T-helper 1 cell treated with Interleukin-12 subunit alpha and Interleukin-12 subunit beta and Interleukin-4 antibody, amounts not matched to agents 30 ng/mL and 1 ng/mL, for 36 hours (primary cell): Measurements from ENCODE around the gene CORO2A. TPM values are rescaled to one million over a fixed set of nuclear protein-coding genes. Genes with fewer than 3 reads are reported as not detected.
"Not testable (repeated sequence)": the region's sequence is repeated elsewhere in the genome, so short reads cannot be mapped to it uniquely, and the experiment has no call there.

Experiments used
- intact Hi-C: fragments of 100-400 bp; cut with micrococcal nuclease; formaldehyde crosslinking; loops from one replicate; pipeline ENCODE4 v1.15.1; 2024
- total RNA-seq: library from RNA; stranded (reverse); gene quantifications from 2 replicates; pipeline ENCODE4 v1.2.3, GENCODE V29; 2022

Gene CORO2A
- total RNA-seq, 1 donor from 2014 or later: 3.9 TPM

DNA sequence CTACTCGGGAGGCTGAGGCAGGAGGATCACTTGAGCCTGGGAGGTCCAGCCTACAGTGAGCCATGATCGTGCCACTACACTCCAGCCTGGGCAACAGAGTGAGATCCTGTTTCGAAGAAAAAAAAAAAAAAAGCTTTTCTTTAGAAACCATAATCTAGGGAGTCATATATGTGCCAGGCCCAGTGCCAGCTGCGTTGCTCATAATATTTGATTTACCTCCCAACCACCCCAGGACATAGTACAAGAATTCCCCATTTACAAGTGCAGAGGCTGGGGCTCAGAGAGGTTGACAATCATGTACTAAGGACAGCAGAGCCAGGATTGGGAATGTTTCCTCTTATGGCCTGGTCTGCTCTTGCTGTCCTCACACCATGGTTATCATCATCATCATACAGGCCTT is 48.4 kb downstream of the CORO2A start:
- intact Hi-C loops: no loop called here

DNA sequence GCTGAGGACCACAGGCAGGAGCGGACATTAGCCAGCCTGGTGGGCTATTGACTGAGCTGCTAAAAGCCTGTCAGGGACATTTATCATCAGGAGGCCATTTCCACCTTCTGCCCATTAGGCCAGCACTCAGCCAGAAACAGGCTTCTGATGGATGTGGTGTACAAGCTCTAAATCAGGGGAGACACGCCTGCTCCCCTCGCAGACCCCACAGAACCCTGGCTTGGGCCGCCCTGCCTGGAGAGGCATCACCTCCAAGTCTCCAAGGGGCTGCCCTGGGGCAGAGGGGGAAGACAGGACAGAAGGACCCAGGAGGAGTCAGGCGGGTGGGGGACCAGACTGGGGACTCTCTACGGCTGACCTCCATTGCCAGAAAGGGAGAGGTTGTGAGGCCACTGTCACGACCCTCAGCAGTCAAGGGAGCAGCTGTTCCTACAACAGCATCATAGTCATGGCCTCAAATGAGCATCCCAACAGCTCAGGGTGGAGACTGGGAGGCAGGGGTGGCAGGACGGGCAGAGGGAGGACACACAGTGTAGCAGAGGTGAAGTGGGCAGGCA is 49.4 kb downstream of the CORO2A start:
- intact Hi-C loops: no loop called here

DNA sequence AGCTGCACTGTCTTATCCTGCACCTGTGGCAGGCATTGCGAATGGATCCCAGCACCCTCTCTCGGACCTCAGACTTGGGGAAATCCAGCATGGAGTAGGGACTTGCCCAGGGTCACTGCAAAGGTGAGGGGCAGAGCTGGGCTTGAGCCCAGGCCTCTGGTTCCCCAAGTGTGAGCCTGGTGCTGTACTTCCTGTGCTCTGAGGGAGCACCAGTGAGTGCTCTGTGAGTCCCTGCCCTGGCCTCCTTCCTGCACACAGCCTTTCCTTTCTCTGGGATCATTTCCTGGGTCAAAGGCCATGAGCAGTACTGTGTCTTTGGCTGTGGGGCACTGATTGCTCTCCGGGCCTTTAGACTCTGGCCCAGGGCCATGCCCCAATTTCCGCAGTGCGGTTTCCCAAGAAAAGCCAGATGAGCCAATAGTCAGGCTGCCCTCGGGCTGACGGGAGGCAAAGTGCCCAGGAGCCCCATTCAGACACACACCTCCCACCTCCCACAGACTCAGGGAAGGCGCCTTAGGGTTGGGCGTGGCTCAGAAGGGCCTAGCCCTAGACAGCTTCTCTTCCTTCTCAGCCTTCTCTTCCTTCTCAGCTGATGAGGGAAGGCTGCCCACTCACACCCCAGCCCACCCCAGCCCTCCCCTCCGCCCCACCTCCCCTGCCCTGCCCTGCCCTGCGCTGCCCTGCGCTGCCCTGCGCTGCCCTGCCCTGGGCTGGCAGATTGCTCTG is 50.1 kb downstream of the CORO2A start:
- intact Hi-C loops: no loop called here

DNA sequence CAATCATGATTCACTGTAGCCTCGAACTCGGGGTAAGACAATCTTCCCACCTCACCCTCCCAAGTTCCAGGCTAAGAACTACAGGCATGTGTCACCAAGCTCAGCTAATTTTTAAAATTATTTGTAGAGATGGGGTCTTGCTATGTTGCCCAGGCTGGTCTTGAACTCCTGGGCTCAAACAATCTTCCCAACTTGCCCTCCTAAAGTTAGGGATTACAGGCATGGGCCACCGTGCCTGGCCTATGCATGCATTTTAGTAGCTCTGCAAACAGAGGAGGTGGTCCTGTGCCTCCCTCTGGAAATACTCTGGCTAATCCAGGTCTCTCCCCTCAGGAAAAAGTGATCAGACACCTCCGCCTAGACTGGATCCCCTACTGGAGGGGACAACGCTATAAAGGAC is 51.9 kb downstream of the CORO2A start:
- intact Hi-C loops: no loop called here

DNA sequence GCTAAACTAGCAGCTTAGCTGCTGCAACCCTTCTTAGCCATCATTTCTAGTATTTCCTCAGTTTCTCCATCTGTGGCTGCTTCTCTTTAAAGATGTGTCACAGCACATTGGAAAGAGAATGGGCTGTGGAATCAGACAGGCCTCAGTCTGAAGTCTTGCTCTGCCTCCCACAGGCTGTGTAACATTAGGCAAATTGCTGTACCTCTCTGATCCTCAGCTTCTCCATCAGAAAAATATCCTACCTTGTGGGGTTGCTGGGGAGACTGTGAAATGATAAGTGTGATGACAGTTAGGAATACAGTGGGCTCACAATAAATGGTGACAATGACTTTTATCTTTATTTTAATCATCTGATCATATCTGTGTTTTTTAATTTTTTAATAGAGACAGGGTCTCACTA is 55.9 kb downstream of the CORO2A start:
- intact Hi-C loops: no loop called here

DNA sequence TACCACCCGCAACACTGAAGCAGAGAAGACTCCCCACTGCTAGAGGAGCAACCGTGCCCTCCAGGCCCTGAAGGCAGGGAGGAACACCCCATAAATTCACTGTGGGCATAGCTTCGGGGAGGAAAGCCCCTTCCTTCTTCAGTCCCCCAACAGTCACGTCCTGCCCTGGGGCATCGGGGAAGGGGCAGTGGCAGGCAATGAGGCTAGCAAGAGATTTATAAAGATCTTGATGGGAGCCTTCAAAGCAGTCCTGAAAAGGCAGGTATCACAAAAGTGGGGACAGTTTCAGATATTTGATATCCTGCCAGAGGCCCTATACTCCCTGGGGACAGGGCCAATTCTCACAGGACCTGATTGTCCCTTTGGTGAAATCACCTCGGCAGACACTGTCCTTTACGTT is 56.5 kb downstream of the CORO2A start:
- intact Hi-C loops: no loop called here

DNA sequence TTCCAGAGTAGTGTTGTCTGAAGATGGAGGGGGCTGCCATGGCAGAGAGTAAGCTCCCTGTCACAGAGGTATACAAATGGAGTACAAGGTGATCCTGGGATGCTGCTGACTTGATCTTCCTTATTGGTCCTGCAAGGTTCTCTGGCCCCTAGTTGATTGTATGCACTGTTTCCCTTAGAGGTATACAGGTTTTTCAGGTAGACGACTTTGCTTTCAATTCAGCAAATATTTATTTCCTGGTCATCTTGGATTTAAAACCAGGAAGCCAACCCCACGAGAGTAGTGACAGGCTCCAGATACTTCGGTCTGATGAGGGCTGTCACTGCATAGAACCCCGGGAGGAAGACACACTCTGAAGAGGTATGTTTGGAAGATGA is 56.9 kb downstream of the CORO2A start:
- intact Hi-C loops: no loop called here

DNA sequence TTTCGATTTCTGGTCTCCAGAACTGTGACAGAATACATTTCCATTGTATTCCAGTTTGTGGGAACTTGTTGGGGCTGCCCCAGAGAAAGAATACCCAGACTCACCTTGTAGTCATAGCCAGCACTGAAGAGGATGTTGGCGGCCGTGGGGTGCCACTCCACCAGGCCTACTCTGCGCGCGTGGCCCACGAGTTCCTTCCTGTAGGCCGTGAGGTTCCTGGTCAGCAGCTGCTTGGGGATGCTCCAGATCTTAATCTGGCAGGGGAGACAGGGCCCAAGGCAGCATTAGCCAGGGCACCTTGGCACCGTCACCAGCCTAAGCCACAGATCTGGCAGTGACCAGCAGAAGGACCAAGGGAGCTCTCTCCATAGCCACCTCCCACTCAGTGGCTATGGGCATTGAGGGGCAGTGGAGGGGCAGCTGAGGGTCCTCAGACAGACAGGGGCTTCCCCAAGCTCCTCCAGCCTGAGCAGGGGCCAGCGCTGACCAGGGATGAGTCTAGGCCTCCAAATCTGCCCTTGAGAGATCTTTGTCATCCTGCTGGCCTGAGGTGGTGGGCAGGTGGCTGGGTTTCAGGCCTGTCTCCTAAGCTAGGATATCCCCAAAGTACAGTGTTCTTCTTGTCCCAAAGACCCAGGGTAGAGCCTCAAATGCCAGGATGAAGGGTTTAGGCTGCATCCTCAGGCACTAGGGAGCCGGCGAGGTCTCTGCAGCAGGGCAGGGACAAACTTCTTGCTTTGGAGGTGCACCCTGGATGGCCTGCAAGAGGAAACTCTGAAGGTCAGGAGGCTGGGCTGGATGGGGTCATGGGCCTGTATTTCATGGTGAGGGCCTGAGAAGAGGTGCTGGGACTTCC is 57.5 kb downstream of the CORO2A start:
- intact Hi-C loops: loop anchor here (5.0 kb wide), 1 partner anchor 43 kb away; no protein-coding TSS in a partner anchor

DNA sequence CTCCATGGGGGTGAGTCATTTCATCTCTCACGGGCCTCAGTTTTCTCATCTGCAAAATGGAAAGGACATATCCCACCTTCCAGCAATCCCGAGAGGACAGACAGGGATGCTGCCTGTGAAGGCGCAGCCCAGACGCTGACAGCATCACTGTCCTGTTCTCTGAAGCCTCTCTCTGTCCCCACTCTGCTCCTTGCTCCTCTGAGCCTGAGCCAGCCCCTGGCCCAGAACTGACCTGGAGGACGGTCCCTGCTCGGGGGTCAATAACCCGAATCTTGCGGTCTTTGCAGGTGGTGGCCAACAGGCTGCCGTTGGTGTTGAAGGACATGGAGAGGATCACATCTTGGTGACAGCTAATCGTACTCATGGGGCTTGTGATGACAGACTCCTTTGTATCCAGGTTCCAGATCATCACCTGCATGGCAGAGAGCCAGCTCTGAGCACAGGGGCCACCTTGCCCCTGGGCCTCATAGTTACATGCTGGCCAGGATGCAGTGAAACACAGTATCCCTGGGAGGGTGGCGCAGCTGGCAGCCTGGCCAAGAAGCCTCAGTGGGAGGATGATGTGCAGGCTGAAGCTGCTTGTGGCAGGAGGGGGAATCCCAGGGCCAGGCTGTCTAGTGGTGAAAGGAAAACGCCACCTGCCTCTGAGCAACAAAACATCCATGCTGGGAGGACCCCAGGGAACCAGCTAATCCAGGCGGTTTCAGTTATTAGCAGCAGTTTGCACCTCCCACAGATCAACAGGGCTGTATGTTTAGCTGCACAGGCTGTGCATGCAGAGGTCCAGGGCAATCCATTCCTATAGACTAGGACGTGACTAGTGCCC is 59.4 kb downstream of the CORO2A start:
- intact Hi-C loops: loop anchor here (5.0 kb wide), 1 partner anchor 41 kb away; no protein-coding TSS in a partner anchor

DNA sequence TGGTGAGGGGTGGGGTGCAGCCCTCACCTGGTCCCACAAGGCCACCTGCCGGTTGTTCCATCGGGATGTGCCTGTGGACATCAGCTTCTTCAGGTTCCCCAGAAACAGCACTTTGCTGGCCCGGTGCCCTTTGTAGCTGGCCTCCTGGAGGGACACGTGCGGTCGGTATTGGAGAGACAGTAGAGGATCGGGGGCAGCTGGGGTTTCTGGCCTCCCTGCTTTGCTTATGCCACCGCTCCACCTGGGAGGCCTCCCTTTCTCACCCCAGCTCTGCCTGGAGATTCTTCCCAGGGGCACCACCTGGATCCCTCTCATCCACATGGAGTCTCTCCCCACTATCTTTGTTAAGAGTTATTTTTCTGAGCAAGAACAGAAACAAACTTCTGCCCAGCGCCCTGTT is 60.3 kb downstream of the CORO2A start:
- intact Hi-C loops: loop anchor here (5.0 kb wide), 1 partner anchor 40 kb away; no protein-coding TSS in a partner anchor

DNA sequence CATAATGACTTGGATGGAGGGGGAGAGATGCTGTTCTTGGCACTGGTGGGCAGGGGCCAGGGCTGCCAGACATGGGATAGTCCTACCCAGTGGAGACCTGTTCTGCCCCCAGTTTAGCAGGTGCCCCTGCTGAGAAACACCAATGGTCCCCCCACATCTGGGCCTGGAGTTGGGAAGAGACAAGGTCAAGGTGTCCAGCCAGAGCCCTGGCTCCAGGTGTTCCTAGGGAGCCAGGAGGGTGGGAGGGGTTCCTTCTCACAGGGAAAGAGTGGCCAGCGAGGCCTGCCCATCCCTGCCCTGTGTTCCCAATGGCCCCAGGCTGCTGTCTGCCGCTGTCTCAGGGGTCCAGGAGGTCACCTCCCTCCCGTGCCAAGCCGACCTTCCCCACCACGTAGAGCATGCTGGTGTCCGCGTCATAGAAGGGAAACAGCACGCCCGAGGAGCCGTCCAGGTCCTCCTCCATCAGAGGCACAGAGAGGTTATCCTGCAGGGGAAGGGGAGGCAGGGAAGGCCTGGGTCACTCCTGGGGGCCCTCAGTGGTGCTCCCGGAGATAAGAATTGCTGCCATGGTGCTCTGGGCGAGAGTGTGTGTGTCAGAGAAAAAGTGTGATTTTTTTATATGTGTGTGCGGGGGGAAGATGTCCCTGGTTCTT is 61.7 kb downstream of the CORO2A start:
- intact Hi-C loops: loop anchor here (5.0 kb wide), 1 partner anchor 38 kb away; no protein-coding TSS in a partner anchor

DNA sequence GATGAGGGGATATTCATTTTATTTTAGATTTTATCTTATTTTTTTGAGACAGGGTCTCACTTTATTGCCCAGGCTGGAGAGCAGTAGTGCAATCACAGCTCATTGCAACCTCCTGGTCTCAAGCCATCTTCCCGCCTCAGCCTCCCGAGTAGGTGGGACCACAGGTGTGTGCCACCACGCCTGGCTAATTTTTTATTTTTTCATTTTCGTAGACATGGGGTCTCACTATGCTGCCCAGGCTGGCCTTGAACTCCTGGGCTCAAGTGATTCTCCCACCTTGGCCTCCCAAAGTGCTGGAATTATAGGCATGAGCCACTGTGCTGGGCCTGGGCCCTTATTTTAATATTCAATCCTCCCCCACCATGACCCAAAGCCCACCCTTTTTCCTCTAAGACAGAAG is 62.4 kb downstream of the CORO2A start:
- intact Hi-C loops: loop anchor here (5.0 kb wide), 1 partner anchor 38 kb away; no protein-coding TSS in a partner anchor

DNA sequence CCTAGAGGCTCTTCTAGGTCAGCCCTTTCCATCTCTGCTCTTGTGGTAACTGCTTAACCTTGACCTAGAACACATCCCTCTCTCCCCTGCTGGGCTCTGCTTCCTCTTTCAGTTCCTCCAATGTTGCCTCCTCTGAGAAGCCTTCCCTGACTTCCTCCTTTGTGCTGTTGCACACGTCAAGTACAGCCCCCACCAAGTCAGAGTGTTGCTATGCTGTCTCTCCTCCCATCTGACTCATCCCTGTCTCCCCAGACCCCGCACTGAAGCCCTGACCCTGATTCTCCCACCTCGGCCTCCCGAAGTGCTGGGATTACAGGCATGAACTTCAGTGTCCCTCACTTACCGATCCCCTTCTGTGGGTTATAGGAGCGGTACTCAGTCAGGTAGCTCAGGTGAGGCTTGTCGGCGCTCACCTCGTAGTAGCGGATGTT is 63.0 kb downstream of the CORO2A start:
- intact Hi-C loops: no loop called here

DNA sequence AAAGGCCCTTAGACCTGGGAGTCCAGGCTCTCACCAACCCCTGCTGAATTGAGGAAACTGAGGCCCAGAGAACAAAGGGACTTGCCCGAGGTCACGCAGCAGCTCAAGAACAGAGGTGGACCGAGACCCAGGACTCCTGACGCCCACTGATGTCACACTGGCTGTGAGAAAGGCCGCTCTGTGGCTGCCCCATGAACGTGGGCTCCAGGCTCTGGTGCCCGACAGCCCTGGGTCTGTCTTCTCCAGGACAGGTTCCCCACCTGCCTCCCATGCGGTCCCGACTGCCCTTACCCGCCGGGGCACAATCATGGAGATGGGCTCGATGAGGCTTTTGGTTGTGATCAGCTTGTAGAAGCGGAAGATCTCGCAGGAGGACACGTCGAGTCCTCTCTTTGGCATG is 64.1 kb downstream of the CORO2A start:
- intact Hi-C loops: no loop called here

DNA sequence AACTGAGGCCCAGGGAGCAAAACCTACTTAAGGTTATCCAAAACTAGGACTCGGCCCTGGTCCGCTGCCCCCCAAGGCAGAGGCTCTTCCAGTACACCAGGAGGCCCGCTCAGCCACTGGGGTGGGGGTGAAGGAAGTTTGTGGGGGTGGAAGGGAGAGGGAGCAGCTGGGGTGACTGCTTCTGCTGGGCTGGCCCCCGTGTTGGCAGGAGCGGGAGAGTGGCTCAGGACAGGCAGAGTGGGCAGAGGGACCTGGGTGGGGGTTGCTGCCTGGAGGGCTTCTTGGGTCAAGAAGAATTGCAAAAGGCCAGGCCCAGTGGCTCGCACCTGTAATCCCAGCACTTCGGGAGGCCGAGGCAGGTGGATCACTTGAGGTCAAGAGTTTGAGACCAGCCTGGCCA is 65.2 kb downstream of the CORO2A start:
- intact Hi-C loops: no loop called here

DNA sequence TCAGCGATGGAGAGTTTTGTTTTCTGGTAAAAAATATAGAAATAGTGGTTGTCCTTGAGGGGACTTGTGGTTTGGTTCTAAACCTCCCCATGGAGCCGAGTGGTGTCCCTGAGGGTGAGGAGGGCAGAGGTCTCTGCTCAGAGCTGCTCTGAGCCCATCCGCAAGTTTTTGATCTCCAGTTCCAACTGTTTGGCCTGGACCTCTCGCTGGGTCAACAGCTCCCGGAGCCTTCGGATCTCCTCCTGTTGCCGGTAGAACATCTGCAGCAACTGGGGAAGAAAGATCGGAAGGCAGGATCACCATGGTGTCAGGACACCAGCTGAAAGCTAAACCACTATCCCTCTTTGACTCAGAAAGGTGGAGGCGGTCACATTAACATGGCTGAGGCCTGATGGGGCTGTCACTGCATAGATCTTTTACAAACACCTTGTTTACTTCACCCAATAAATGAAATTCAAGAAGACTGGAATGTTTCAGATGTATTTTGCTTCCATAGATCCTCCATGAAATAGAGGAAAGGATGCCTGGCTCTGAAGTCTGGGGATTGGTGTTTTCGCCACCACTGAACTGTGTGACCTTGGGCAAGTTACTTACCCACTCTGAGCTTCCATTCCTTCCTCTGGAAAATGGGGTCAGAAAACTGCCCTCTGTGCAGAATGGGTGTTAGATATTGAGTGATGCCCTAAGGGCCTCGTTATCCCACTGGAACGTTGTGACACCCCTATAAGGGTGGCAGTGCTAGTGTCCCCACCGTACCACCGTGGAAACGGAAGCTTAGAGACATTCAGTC is 67.6 kb downstream of the CORO2A start:
- intact Hi-C loops: no loop called here

DNA sequence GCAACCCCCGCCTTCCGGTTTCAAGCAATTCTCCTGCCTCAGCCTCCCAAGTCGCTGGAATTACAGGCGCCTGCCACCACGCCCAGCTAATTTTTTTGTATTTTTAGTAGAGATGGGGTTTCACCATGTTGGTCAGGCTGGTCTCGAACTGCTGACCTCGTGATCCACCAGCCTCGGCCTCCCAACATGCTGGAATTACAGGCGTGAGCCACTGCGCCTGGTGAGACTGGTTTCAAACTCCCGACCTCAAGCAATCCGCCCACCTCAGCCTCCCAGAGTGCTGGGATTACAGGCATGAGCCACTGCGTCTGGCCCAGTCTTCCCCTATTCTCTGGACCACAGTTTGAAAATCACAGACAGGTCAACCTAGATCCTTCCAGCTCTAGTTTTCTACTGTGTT is 68.3 kb downstream of the CORO2A start:
- intact Hi-C loops: not testable (repeated sequence)

DNA sequence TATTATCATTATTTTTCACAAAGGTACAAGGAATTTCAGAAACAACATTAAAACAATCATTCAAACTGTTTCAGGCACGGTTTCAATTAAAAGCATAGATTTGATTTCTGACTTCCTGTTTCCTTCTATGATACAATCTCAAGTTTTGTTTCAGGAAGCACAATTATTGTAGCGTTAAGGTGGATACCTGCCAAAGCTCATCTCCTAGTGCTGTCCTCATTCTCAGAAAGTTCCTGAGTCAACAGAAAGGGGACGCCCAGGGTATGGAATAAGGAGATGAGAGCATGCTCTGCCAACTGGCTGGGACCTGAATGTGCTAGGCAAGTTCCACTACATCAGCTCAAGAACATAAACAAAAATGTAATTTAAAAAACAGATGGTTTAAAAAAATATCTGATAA is 71.4 kb downstream of the CORO2A start:
- intact Hi-C loops: no loop called here

DNA sequence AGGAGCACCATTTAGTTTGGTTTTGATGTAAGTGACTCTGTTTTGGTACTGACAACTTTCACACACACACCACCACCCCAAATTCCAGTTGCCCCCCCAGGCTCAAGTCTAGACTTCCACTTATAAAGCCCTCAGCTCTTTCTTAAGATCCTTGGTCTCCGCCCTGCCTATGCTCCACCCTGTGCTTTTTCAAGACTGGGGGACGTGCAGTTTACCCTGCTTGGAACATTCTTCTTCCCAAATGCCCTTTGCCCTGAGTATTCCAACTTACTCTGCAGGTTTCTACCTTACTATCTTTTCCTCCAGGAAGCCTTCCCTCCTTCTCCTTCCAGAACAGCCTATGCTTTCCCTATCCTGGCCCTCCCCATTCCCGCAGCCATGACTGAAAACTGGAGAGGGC is 72.0 kb downstream of the CORO2A start:
- intact Hi-C loops: no loop called here
